K562 (cell line): Measurements from ENCODE around the gene IL27RA. TPM values are rescaled to one million over a fixed set of nuclear protein-coding genes. Genes with fewer than 3 reads are reported as not detected.

Experiments used
- ATF6 ChIP-seq: sonication (generic); formaldehyde crosslinking; IDR thresholded peaks from 2 replicates; pipeline ENCODE4 v1.4.0; 2020; ENCODE audit warnings: mild to moderate bottlenecking, missing genetic modification reagents
- BMI1 ChIP-seq: fragments of 150-350 bp; IDR thresholded peaks from 2 replicates; pipeline ENCODE4 v1.6.1; 2014; ENCODE audit warnings: low read length
- CAMTA2 ChIP-seq: fragments of 250-450 bp; sonication (Bioruptor Pico); conservative IDR thresholded peaks from 2 replicates; pipeline ENCODE4 v1.5.1; 2022
- CGGBP1 ChIP-seq: fragments of 250-450 bp; sonication (Bioruptor Pico); IDR thresholded peaks from 2 replicates; pipeline ENCODE4 v1.9.0; 2021; ENCODE audit warnings: mild to moderate bottlenecking
- CUX1 ChIP-seq: fragments of 200-800 bp; sonication (Bioruptor generic); IDR thresholded peaks from 2 replicates; pipeline ENCODE4 v1.6.1; 2016; ENCODE audit warnings: missing genetic modification characterization, missing compliant biosample characterization
- DACH1 ChIP-seq: fragments of 450-650 bp; IDR thresholded peaks from 2 replicates; pipeline ENCODE4 v1.6.1; 2018; ENCODE audit not compliant: partially characterized antibody
- DNMT1 ChIP-seq: fragments of 450-650 bp; IDR thresholded peaks from 2 replicates; pipeline ENCODE4 v1.6.1; 2016; ENCODE audit warnings: antibody characterized with exemption, mild to moderate bottlenecking
- EWSR1 ChIP-seq: fragments of 450-650 bp; IDR thresholded peaks from 2 replicates; pipeline ENCODE4 v1.6.1; 2018; ENCODE audit warnings: borderline replicate concordance, mild to moderate bottlenecking, low read depth, moderate library complexity; ENCODE audit not compliant: partially characterized antibody
- FOXK2 ChIP-seq, 2 experiments: fragments of 450-650 bp; IDR thresholded peaks in 1 of 2; conservative IDR thresholded peaks in 1 of 2; 2 replicates each; pipeline ENCODE4 v1.6.1; 2016; ENCODE audit warnings: low read depth in 2 of 2, mild to moderate bottlenecking in 1 of 2
- HCFC1 ChIP-seq: IDR thresholded peaks from 2 replicates; pipeline ENCODE4 v1.6.1; 2012; ENCODE audit warnings: low read depth, low read length, improper control_type of control experiment
- HINFP ChIP-seq: fragments of 450-650 bp; conservative IDR thresholded peaks from 2 replicates; pipeline ENCODE4 v1.6.1; 2016; ENCODE audit warnings: missing genetic modification characterization, low read depth, mild to moderate bottlenecking, control low read depth, missing compliant biosample characterization
- NR2C2 ChIP-seq, 2 experiments: fragments of 200-800 bp in 1 of 2; sonication (Bioruptor generic) in 1 of 2; sonication (generic) in 1 of 2; formaldehyde crosslinking in 1 of 2; IDR thresholded peaks; 2 replicates each; pipeline versions ENCODE4 v1.6.1 to v1.8.0; 2016 to 2022; ENCODE audit warnings: mild to moderate bottlenecking in 1 of 2, missing compliant biosample characterization in 1 of 2, missing genetic modification characterization in 1 of 2, missing genetic modification reagents in 1 of 2
- PHTF2 ChIP-seq: fragments of 250-450 bp; sonication (Bioruptor Pico); IDR thresholded peaks from 2 replicates; pipeline ENCODE4 v1.5.0; 2021; ENCODE audit warnings: mild to moderate bottlenecking
- PYGO2 ChIP-seq: fragments of 450-650 bp; IDR thresholded peaks from 2 replicates; pipeline ENCODE4 v1.6.1; 2016; ENCODE audit warnings: mild to moderate bottlenecking, missing genetic modification characterization, moderate library complexity, missing compliant biosample characterization
- SMAD1 ChIP-seq: fragments of 150-350 bp; IDR thresholded peaks from 2 replicates; pipeline ENCODE4 v1.6.1; 2014; ENCODE audit warnings: low read length, low read depth; ENCODE audit not compliant: partially characterized antibody
- SOX6 ChIP-seq: fragments of 450-650 bp; IDR thresholded peaks from 2 replicates; pipeline ENCODE4 v1.6.1; 2014; ENCODE audit warnings: mild to moderate bottlenecking
- TAL1 ChIP-seq: fragments of 450-650 bp; IDR thresholded peaks from 2 replicates; pipeline ENCODE4 v1.6.1; 2016; ENCODE audit warnings: mild to moderate bottlenecking
- TEAD1 ChIP-seq, 2 experiments: fragments of 450-650 bp in 1 of 2; sonication (generic) in 1 of 2; formaldehyde crosslinking; IDR thresholded peaks; 2 replicates each; pipeline versions ENCODE4 v1.4.0 to v1.8.0; 2020 to 2022; ENCODE audit warnings: mild to moderate bottlenecking in 2 of 2, missing genetic modification reagents in 1 of 2
- ZNF217 ChIP-seq: sonication (generic); formaldehyde crosslinking; IDR thresholded peaks from 2 replicates; pipeline ENCODE4 v1.8.0; 2022; ENCODE audit warnings: mild to moderate bottlenecking, missing genetic modification reagents
- ZNF79 ChIP-seq: fragments of 250-450 bp; sonication (Bioruptor Pico); IDR thresholded peaks from 2 replicates; pipeline ENCODE4 v1.4.0; 2020; ENCODE audit warnings: low read depth, mild to moderate bottlenecking, moderate library complexity
- polyA plus RNA-seq, 8 experiments: library from polyadenylated mRNA; depleted of rRNA in 4 of 8; stranded (reverse) in 5 of 8; unstranded in 3 of 8; fragments of >200 nt; fragmentation: Nextera tagmentation in 2 of 8; fragmentation: Illumina TruSeq in 1 of 8; extraction: Ambion mirVana in 2 of 8; extraction: Trizol in 1 of 8; gene quantifications; 2 replicates each; pipeline versions ENCODE4 v1.2.1 to v1.2.3, GENCODE V29; 2011 to 2014; ENCODE audit warnings: inconsistent platforms in 1 of 8, missing spikeins in 1 of 8
- total RNA-seq, 7 experiments: library from RNA; depleted of rRNA in 6 of 7; stranded (reverse); fragments of >200 nt in 6 of 7; fragmentation: Illumina TruSeq in 2 of 7; extraction: Trizol in 2 of 7; gene quantifications; 2 replicates each; pipeline versions ENCODE4 v1.2.1 to v1.2.3, GENCODE V29; 2011 to 2021; ENCODE audit warnings: low replicate concordance in 1 of 7

Gene IL27RA
- total and polyA plus RNA-seq, 9 of the 15 experiments (the other 6 are each of a cell fraction or from before 2014, with no cell fraction given) = 1.9 to 15.9 (median 12.0) TPM

- no peak for TF ChIP-seq CGGBP1 (CRISPR knock-in tag)
- no peak for TF ChIP-seq ATF6 (CRISPR knock-in tag)
- peak; percentile 62 for TF ChIP-seq DACH1
- TF ChIP-seq PHTF2 (CRISPR knock-in tag) = no peak
- TF ChIP-seq CUX1 (CRISPR knock-in tag) = no peak
- no peak for TF ChIP-seq SOX6
- no peak for TF ChIP-seq TAL1
- no peak for TF ChIP-seq DNMT1
- TF ChIP-seq TEAD1 (CRISPR knock-in tag; IDR thresholded peaks at IDR 0.05) = no peak; a peak in 1 of 4 replicates
- no peak for TF ChIP-seq CAMTA2 (CRISPR knock-in tag)
- TF ChIP-seq HINFP (tag) = no peak
- no peak for TF ChIP-seq ZNF79 (CRISPR knock-in tag)
- peak; percentile 98 for TF ChIP-seq BMI1
- TF ChIP-seq HCFC1 = peak; percentile 94
- no peak for TF ChIP-seq NR2C2 (CRISPR knock-in tag; IDR thresholded peaks at IDR 0.05)
- TF ChIP-seq NR2C2 (tag; IDR thresholded peaks at IDR 0.05) = no peak
- TF ChIP-seq ZNF217 = no peak
- no peak for TF ChIP-seq PYGO2 (tag)
- TF ChIP-seq FOXK2 (conservative IDR thresholded peaks at IDR 0.05 in 1 of 2, IDR thresholded peaks at IDR 0.05 in 1 of 2; ENCODE audit: low read depth in 2 of 2) = peak; percentile 40 to 59; a peak in 3 of 4 replicates
- TF ChIP-seq EWSR1 = no peak
- peak; percentile 40 for TF ChIP-seq SMAD1
Measured at GRCh38 chr19:14006085-14006765, 25.3 kb upstream of the IL27RA start, which contains the start of gene RFX1 (continued).
